Measurements from ENCODE around the gene DSTYK.
"Not testable (repeated sequence)": the region's sequence is repeated elsewhere in the genome, so short reads cannot be mapped to it uniquely, and the experiment has no call there.

DSTYK gene

GRCh38 chr1:205240118-205240517, 28.6 kb upstream of the DSTYK start:
- peak; percentile 64 for DNase-seq

GRCh38 chr1:205239078-205239477, 27.6 kb upstream of the DSTYK start:
- DNase-seq, result no peak

GRCh38 chr1:205237526-205238484, 26.3 kb upstream of the DSTYK start:
- DNase-seq, result no peak

- no peak for DNase-seq
These were observed 25.5 kb upstream of the DSTYK start for GRCh38 chr1:205236951-205237475.

- no peak for DNase-seq
These were observed 25.0 kb upstream of the DSTYK start for GRCh38 chr1:205236526-205236925.

GRCh38 chr1:205235951-205236350, 24.4 kb upstream of the DSTYK start:
- no peak for DNase-seq

GRCh38 chr1:205233986-205234385, 22.5 kb upstream of the DSTYK start:
- not testable (repeated sequence) for DNase-seq

DNA sequence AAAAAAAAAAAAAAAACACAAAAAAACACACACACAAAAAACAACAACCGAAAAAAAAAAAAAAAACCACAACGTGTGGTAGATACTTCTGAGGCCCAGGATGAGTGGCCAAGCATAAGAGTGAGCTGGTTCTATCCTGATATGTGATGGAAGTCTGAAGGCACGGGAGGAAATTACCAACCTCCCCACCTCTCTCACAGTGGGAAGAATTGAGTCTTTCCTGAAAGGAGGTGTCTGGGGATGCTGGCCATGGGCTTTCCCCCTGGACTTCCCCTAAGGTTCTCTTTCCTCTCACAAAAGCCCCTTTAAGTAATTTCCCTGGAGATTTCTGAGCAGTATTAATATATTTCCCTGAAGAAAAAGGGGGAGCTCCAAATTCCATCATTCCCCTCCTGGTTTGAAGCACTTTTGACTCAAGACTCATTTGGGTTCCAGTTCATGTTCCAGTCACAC, 21.5 kb upstream of the DSTYK start:
- DNase-seq, result no peak

GRCh38 chr1:205232127-205232820, 20.8 kb upstream of the DSTYK start:
- DNase-seq, result no peak

GRCh38 chr1:205230982-205231381, 19.5 kb upstream of the DSTYK start:
- no peak for DNase-seq

DNA sequence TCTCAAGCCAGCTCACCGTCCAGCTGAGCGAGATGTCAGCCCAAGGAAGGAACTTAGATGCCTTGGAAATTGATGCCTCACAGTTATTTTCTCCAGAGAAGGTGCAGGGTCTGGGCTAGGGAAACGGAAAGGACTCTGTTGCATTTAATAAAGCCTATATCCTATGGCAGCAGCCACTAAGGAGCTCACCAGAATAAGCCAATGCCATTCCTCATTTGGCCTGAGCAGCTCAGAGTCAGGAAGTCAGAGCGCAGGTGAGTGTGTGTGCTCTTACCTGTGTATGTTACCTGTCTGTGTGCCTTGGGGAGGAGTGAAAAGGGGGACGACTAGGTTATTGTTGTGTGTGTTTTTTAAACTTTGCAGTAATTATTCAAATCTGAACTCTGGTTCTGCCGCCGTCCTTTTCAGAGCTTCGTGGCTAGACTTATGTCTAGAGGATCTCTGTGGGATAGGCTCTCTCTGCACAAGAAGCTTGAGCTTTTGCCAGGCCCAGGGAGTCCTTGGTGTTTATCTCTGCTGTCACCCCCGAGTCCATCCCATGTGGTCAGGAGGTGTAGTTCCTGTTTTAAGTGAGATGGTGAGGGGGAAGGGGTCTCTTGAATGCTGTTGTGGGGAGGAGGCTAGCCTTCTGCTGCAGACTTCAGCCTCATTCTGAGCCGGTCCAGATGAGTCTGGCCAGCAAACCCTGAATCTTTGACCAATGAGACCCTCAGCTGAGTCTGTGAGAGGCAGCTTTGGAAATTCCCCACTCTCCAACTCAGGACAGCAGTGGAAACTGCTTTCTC, 18.6 kb upstream of the DSTYK start:
- DNase-seq, result no peak

GRCh38 chr1:205229399-205229871, 17.9 kb upstream of the DSTYK start:
- peak; percentile 77 for DNase-seq

- no peak for DNase-seq
These were observed 16.6 kb upstream of the DSTYK start for GRCh38 chr1:205228093-205228521.

DNA sequence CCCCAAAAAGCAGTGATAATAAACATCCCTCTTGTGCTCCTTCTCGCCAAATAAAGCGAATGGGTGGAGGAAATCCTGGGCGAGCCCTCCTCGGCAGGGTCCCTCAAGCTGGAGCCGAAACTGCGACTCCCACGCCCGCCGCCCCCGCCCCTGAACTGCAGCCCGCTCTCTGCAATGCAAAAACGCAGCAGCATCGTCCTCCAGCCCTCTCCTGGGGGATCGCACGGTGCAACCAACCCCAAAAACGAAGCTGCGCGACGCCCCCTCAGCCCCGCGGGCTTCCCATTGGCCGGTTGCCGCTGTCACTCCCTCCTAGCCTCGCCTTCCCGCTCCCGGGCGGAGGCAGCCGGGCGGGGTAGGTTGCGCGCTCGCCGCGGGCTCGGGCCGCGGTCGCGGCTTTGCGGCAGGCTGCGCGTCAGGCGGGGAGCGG, 16.1 kb upstream of the DSTYK start, which contains the start of gene TMCC2:
TMCC2 (plus strand) TSS at position 363 of the 430 bp plus-strand sequence. CDS start 619 bp downstream, outside the sequence.
- DNase-seq, result peak; percentile 93

- no peak for DNase-seq
These were observed 15.5 kb upstream of the DSTYK start for GRCh38 chr1:205226868-205227583.

GRCh38 chr1:205225901-205226765, 14.6 kb upstream of the DSTYK start:
- DNase-seq, result no peak

- DNase-seq, result no peak
These were observed 13.2 kb upstream of the DSTYK start for GRCh38 chr1:205224736-205225135.

DNA sequence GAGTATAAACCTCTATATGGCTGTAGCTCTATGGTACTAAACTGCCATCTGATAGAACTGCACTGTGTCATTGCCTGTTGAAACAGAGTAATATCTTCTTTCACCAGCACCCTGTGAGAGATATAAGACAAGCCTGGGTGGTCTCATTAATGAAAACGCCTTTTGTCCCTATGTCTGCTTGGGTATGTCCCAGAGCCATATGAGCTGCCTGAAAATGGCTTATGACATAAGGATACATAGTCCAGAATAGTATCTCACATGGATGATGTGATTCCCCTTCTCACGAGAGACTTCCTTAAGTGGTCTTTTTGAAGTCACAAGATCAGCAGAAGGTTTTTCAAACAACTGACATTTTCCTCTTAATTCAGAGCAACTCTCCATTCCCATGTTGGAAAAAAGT, 8.9 kb upstream of the DSTYK start:
- DNase-seq, result no peak

DNA sequence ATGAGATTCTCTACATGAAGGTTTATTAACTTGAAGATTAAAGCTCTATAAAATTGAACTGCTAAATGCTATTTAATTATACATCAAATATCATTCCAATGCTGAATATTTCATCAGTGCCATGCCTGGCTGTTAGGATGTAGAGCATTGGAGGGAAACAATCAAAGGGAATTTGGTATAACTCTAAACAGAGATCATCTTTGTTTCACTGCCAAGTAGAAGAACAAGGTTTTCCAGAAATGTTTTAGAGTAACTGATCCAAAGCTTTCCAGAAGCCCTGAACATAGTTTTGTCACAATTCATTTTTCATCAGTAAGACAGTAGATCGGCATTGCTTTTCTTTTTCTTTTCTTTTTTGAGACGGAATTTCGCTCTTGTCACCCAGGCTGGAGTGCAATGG, 5.9 kb upstream of the DSTYK start:
- no peak for DNase-seq

DNA sequence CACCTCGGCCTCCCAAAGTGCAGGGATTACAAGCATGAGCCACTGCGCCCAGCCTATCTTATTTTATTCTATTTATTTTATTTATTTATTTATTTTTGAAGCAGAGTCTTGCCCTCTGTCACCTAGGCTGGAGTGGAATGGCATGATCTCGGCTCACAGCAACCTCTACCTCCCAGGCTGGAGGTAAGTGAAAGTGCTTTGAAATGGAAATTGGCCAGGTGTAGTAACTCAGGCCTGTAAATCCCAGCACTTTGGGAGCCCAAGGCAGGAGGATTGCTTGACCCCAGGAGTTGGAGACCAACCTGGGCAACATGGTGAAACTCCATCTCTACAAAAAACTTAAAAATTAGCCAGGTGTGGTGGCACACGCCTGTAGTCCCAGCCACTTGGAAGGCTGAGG, 5.1 kb upstream of the DSTYK start:
- no peak for DNase-seq

DNA sequence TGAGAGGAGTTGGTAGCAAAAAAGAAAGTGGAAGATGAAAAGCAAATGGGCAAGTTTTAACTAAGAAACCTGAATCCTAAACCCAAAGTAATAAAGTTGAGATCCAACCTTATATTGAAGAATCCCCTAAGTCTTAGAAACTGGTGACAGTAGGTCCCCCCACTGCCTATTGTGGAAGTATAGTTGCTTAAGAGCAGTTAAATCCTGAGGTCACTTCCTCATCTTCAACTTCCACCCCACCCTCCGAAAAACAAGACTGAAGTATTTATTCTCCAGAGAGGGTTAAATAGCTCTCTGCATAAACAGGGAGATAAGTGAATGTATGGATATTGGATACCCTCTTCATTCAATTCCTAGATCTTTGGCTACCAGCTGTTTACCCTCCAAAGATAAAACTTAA, 3.3 kb upstream of the DSTYK start:
- DNase-seq, result no peak
